B cell (primary cell): ENCODE results near the gene METTL9.

Source experiments
- EZH2 ChIP-seq: IDR thresholded peaks from 2 replicates; pipeline ENCODE4 v1.6.1; 2012; ENCODE audit warnings: borderline replicate concordance, low read depth, mild to moderate bottlenecking, moderate library complexity, low read length; ENCODE audit not compliant: insufficient read depth, poor library complexity, severe bottlenecking
- TF ChIP-seq, protein P1 (sequence below): fragments of 200-600 bp; IDR thresholded peaks from one replicate; pipeline ENCODE4 v1.8.0; 2022; ENCODE audit warnings: antibody characterized with exemption, mild to moderate bottlenecking

DNA sequence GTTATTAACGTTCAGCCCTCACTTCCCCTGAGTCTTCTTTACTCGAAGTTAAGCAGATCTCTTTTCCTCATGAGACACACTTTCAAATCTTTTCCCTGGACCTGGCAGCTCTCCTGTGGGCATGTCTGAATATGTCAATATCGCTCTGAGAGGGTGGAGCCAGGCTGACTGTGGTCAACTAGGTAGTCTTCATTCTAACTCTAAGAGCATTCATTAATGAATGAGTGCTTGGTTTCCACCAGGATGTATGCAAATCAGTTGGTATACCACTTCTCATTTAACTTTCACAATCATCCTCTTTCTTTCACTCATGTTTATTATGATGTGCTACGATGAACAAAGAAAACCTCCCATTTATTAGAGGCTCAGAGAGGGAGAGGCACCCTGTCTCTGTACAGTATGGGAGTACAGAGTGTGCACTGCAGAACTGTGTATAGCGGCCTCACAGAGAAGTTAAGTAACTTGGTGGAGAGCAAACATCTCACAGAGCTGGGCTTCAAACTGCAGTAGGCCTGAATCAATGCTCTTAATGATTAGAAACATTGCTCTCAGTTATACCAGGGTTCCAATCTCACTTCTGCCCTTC lies 104.3 kb downstream of the METTL9 start:
- TF ChIP-seq EZH2, result no peak
- TF ChIP-seq, protein P1, sequence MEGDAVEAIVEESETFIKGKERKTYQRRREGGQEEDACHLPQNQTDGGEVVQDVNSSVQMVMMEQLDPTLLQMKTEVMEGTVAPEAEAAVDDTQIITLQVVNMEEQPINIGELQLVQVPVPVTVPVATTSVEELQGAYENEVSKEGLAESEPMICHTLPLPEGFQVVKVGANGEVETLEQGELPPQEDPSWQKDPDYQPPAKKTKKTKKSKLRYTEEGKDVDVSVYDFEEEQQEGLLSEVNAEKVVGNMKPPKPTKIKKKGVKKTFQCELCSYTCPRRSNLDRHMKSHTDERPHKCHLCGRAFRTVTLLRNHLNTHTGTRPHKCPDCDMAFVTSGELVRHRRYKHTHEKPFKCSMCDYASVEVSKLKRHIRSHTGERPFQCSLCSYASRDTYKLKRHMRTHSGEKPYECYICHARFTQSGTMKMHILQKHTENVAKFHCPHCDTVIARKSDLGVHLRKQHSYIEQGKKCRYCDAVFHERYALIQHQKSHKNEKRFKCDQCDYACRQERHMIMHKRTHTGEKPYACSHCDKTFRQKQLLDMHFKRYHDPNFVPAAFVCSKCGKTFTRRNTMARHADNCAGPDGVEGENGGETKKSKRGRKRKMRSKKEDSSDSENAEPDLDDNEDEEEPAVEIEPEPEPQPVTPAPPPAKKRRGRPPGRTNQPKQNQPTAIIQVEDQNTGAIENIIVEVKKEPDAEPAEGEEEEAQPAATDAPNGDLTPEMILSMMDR, result no peak
